OCI-LY1 (cell line): ENCODE results near the gene ADAM12.

Experiments
- EZH2 ChIP-seq: fragments of 200-600 bp; sonication (generic), shearing (Covaris generic); IDR thresholded peaks from 2 replicates; pipeline ENCODE4 v1.8.0; 2017; ENCODE audit warnings: borderline replicate concordance, mixed run types, mild to moderate bottlenecking, antibody characterized with exemption, low read length, moderate library complexity, mixed read lengths
- TF ChIP-seq, protein P1 (sequence below): fragments of 200-600 bp; sonication (generic), shearing (Covaris generic); IDR thresholded peaks from 2 replicates; pipeline ENCODE4 v1.5.1; 2017; ENCODE audit warnings: mild to moderate bottlenecking, antibody characterized with exemption, low read length, moderate library complexity, mixed read lengths

DNA sequence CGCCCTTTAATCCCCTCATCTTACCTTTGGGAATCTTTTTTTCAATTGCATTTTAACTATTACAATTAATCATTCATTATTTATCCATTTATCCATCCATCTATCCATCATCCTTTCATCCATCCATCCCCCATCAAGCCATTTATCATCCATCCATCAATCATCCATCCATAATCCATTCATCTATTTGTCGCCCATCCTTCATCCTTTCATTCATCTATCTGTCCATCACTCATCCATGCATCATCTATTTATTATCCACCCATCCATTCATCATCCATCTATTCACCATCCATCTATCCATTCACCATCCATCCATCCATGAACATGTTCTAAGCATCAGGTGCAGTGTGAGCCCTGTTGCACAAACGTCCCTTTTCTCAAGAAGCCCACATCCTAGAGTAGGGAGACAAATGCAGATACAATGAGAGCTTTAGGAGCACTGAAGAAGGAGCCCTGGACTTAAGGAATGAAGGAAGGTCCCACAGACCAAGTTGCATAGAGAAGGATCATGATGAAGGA is 199.5 kb downstream of the ADAM12 start:
- TF ChIP-seq, protein P1, sequence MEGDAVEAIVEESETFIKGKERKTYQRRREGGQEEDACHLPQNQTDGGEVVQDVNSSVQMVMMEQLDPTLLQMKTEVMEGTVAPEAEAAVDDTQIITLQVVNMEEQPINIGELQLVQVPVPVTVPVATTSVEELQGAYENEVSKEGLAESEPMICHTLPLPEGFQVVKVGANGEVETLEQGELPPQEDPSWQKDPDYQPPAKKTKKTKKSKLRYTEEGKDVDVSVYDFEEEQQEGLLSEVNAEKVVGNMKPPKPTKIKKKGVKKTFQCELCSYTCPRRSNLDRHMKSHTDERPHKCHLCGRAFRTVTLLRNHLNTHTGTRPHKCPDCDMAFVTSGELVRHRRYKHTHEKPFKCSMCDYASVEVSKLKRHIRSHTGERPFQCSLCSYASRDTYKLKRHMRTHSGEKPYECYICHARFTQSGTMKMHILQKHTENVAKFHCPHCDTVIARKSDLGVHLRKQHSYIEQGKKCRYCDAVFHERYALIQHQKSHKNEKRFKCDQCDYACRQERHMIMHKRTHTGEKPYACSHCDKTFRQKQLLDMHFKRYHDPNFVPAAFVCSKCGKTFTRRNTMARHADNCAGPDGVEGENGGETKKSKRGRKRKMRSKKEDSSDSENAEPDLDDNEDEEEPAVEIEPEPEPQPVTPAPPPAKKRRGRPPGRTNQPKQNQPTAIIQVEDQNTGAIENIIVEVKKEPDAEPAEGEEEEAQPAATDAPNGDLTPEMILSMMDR, result no peak
- TF ChIP-seq EZH2, result no peak
